Esophagus squamous epithelium (tissue), 4 donors: ENCODE data around the gene RGS10.

Experiments used
- POLR2A ChIP-seq, 4 donors: fragments of 450-650 bp; IDR thresholded peaks; one replicate each; pipeline ENCODE4 v1.6.1; 2017; ENCODE audit warnings: antibody characterized with exemption in 4 of 4, mild to moderate bottlenecking in 4 of 4, moderate library complexity in 3 of 4
- TF ChIP-seq, protein P1 (sequence below), 6 experiments: fragments of 450-650 bp in 4 of 6; fragments of 200-600 bp in 2 of 6; sonication (generic) in 2 of 6; IDR thresholded peaks; one replicate each; pipeline ENCODE4 v1.5.1; 2016 to 2019; ENCODE audit warnings: antibody characterized with exemption in 6 of 6, mild to moderate bottlenecking in 4 of 6, moderate library complexity in 4 of 6

DNA sequence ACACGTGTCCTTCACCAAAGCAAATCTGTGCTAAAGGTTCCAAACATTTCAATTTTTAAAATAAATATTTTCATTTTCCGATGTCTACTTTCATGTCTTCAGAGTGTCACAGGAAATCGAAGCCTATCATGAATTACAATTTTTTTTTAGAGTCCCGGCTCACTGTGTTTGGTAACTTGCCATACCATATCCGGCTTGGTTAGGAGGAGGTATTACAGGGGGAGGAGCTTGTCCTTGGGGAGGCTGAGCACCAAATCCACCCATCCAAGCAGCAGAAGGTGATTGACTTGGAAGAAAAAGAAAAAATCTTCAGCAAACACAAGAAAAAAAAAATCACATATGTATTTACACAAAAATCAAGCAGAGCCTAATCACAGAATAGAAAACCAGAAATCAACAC, 33.0 kb upstream of the RGS10 start:
- no peak for TF ChIP-seq POLR2A (IDR thresholded peaks at IDR 0.05)
- TF ChIP-seq, protein P1, sequence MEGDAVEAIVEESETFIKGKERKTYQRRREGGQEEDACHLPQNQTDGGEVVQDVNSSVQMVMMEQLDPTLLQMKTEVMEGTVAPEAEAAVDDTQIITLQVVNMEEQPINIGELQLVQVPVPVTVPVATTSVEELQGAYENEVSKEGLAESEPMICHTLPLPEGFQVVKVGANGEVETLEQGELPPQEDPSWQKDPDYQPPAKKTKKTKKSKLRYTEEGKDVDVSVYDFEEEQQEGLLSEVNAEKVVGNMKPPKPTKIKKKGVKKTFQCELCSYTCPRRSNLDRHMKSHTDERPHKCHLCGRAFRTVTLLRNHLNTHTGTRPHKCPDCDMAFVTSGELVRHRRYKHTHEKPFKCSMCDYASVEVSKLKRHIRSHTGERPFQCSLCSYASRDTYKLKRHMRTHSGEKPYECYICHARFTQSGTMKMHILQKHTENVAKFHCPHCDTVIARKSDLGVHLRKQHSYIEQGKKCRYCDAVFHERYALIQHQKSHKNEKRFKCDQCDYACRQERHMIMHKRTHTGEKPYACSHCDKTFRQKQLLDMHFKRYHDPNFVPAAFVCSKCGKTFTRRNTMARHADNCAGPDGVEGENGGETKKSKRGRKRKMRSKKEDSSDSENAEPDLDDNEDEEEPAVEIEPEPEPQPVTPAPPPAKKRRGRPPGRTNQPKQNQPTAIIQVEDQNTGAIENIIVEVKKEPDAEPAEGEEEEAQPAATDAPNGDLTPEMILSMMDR (IDR thresholded peaks at IDR 0.05): no peak
